ENCODE results near the gene ATXN3L.

ATXN3L gene

GRCh38 chrX:13298836-13299235 is 21.0 kb downstream of the ATXN3L start:
- Histone ChIP-seq H3K27ac (ENCODE audit: low read length) (no peak overlapping the region), H3K4me2 (ENCODE audit: insufficient read depth, low read length) (no peak overlapping the region), H4K20me1 (ENCODE audit: insufficient read depth, low read length) (no peaks in the 10 kb centered on the region), H3K4me1 (ENCODE audit: insufficient read depth, low read length) (no peaks in the 10 kb centered on the region), H3K4me3 (ENCODE audit: low read depth in 1 of 2, low read length in 2 of 2) (no peak overlapping the region), H3K36me3 (ENCODE audit: insufficient read depth, low read length) (no peaks in the 10 kb centered on the region), H3K27me3 (ENCODE audit: insufficient read depth, low read length, poor library complexity) (no peaks in the 10 kb centered on the region), H3K9me3 (ENCODE audit: insufficient read depth, low read length, severe bottlenecking) (no peaks in the 10 kb centered on the region), H3K9ac (ENCODE audit: low read depth, low read length) (no peak overlapping the region), H3K79me2 (ENCODE audit: insufficient read depth, low read length) (no peaks in the 10 kb centered on the region), H2AFZ (ENCODE audit: low read depth, low read length) (no peak overlapping the region)
- TF ChIP-seq EZH2 (IDR thresholded peaks at IDR 0.05; ENCODE audit: borderline replicate concordance, low read depth, low read length, severe bottlenecking), result no peak
- TF ChIP-seq CTCF (IDR thresholded peaks at IDR 0.05; ENCODE audit: borderline replicate concordance, extremely low read depth, low read length, poor library complexity, severe bottlenecking), result no peak
- ATAC-seq (ENCODE audit: insufficient read depth, low read depth) (no peak), DNase-seq (no peak)

DNA sequence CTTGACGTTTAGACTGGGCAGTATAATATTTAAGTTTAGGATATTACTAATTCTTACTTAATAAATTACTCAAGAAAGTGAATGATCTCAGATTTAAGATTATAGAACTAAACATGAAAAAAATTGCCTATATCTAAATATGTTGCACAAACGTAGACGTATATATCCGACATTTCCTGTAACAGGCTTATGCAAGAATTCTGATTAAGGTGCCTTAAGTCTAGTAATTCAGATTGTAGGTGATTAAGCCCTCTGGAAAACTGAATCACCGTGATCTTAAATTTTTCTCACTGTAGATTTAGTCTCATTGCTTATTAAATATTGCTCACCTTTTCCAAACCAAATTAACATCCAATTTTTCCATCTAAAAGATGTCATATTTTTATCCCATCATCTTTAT is 24.0 kb downstream of the ATXN3L start:
- TF ChIP-seq EZH2 (IDR thresholded peaks at IDR 0.05; ENCODE audit: borderline replicate concordance, low read depth, low read length, severe bottlenecking), result no peak
- TF ChIP-seq CTCF (IDR thresholded peaks at IDR 0.05; ENCODE audit: borderline replicate concordance, extremely low read depth, low read length, poor library complexity, severe bottlenecking), result no peak
- Histone ChIP-seq H3K27ac (ENCODE audit: low read length) (no peak overlapping the region), H3K27me3 (ENCODE audit: insufficient read depth, low read length, poor library complexity) (no peaks in the 10 kb centered on the region), H3K9ac (ENCODE audit: low read depth, low read length) (no peak overlapping the region), H3K36me3 (ENCODE audit: insufficient read depth, low read length) (no peaks in the 10 kb centered on the region), H2AFZ (ENCODE audit: low read depth, low read length) (no peak overlapping the region), H3K4me1 (ENCODE audit: insufficient read depth, low read length) (no peaks in the 10 kb centered on the region), H3K79me2 (ENCODE audit: insufficient read depth, low read length) (no peaks in the 10 kb centered on the region), H4K20me1 (ENCODE audit: insufficient read depth, low read length) (no peaks in the 10 kb centered on the region), H3K4me3 (ENCODE audit: low read depth in 1 of 2, low read length in 2 of 2) (no peak overlapping the region), H3K4me2 (ENCODE audit: insufficient read depth, low read length) (no peak overlapping the region), H3K9me3 (ENCODE audit: insufficient read depth, low read length, severe bottlenecking) (no peaks in the 10 kb centered on the region)
- no peak for DNase-seq
- ATAC-seq (ENCODE audit: insufficient read depth, low read depth), result no peak

DNA sequence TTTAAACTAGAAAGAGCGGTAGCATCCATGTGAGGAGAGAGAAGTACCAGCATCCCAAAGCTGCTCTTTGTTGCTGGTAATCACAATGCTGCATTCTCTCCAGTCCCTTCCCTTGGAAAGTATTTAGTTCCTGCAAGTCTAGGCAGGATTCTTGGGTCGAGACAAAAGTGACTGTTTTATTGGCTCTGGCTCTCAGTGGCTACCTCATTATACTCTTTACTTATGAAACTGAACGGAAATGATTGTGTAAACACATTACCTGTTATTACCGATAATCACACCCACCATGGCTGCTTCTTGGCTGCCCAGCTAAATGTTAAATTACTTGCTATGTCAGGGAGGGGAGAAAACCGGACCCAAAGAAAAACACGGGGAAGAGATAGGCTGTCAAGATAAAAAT is 26.2 kb downstream of the ATXN3L start:
- Histone ChIP-seq H4K20me1 (ENCODE audit: insufficient read depth, low read length) (no peaks in the 10 kb centered on the region), H3K36me3 (ENCODE audit: insufficient read depth, low read length) (no peaks in the 10 kb centered on the region), H3K27me3 (ENCODE audit: insufficient read depth, low read length, poor library complexity) (no peaks in the 10 kb centered on the region), H2AFZ (ENCODE audit: low read depth, low read length) (no peak overlapping the region), H3K4me2 (ENCODE audit: insufficient read depth, low read length) (no peak overlapping the region), H3K4me1 (ENCODE audit: insufficient read depth, low read length) (no peaks in the 10 kb centered on the region), H3K9me3 (ENCODE audit: insufficient read depth, low read length, severe bottlenecking) (no peaks in the 10 kb centered on the region), H3K4me3 (ENCODE audit: low read depth in 1 of 2, low read length in 2 of 2) (no peak overlapping the region), H3K27ac (ENCODE audit: low read length) (no peak overlapping the region), H3K9ac (ENCODE audit: low read depth, low read length) (no peak overlapping the region), H3K79me2 (ENCODE audit: insufficient read depth, low read length) (no peaks in the 10 kb centered on the region)
- ATAC-seq (ENCODE audit: insufficient read depth, low read depth) (no peak), DNase-seq (no peak)
- TF ChIP-seq CTCF (IDR thresholded peaks at IDR 0.05; ENCODE audit: borderline replicate concordance, extremely low read depth, low read length, poor library complexity, severe bottlenecking) (no peak), EZH2 (IDR thresholded peaks at IDR 0.05; ENCODE audit: borderline replicate concordance, low read depth, low read length, severe bottlenecking) (no peak)

All from DND-41 (cell line).